Fibroblast of lung (primary cell): ENCODE measurements around the gene TBC1D5. TPM values are rescaled to one million over a fixed set of nuclear protein-coding genes. Genes with fewer than 3 reads are reported as not detected.

Source experiments
- DNase-seq, 2 donors: peaks; one replicate each; pipeline versions ENCODE4 v3.0.0 to v3.0.0-alpha.2; 2010; ENCODE audit warnings: low read depth in 2 of 2
- H2AFZ ChIP-seq: 2 replicates; pipeline ENCODE4 v1.5.1; 2012; ENCODE audit warnings: low read length, control low read depth, inconsistent platforms
- H3K27ac ChIP-seq: 2 replicates; pipeline ENCODE4 v1.5.1; 2011; ENCODE audit warnings: low read length, control low read depth; ENCODE audit not compliant: insufficient read depth
- H3K27me3 ChIP-seq: 2 replicates; pipeline ENCODE4 v1.5.1; 2011; ENCODE audit warnings: mild to moderate bottlenecking, low read length; ENCODE audit not compliant: control insufficient read depth, insufficient read depth
- H3K36me3 ChIP-seq: 2 replicates; pipeline ENCODE4 v1.5.1; 2011; ENCODE audit warnings: low read length; ENCODE audit not compliant: control insufficient read depth, insufficient read depth
- H3K4me1 ChIP-seq: 2 replicates; pipeline ENCODE4 v1.5.1; 2011; ENCODE audit warnings: low read length; ENCODE audit not compliant: control insufficient read depth, insufficient read depth; ENCODE audit errors: extremely low read depth
- H3K4me2 ChIP-seq: 2 replicates; pipeline ENCODE4 v1.5.1; 2011; ENCODE audit warnings: low read length, control low read depth; ENCODE audit not compliant: insufficient read depth; ENCODE audit errors: extremely low read depth
- H3K4me3 ChIP-seq, 4 experiments: fragments of 200-600 bp in 1 of 4; sonication (generic) in 1 of 4; replicated peaks in 1 of 4; 2 replicates each; pipeline ENCODE4 v1.5.1; 2011 to 2016; ENCODE audit warnings: low read length in 4 of 4, low read depth in 3 of 4, mild to moderate bottlenecking in 3 of 4, control low read depth in 2 of 4, inconsistent platforms in 1 of 4, mixed read lengths in 1 of 4; ENCODE audit not compliant: insufficient read depth in 1 of 4; ENCODE audit errors: control extremely low read depth in 1 of 4
- H3K79me2 ChIP-seq: 2 replicates; pipeline ENCODE4 v1.5.1; 2012; ENCODE audit warnings: mild to moderate bottlenecking, low read length, inconsistent platforms; ENCODE audit not compliant: control insufficient read depth, insufficient read depth
- H3K9ac ChIP-seq: 2 replicates; pipeline ENCODE4 v1.5.1; 2011; ENCODE audit warnings: mild to moderate bottlenecking, low read length, control low read depth; ENCODE audit not compliant: insufficient read depth
- H3K9me3 ChIP-seq: 2 replicates; pipeline ENCODE4 v1.5.1; 2012; ENCODE audit warnings: low read depth, low read length; ENCODE audit not compliant: control insufficient read depth, insufficient read depth
- H4K20me1 ChIP-seq: 2 replicates; pipeline ENCODE4 v1.5.1; 2011; ENCODE audit warnings: low read length; ENCODE audit not compliant: control insufficient read depth, insufficient read depth; ENCODE audit errors: extremely low read depth
- CTCF ChIP-seq, 2 donors: IDR thresholded peaks in 1 of 2; conservative IDR thresholded peaks in 1 of 2; 1 replicate in 1 of 2; 2 replicates in 1 of 2; pipeline ENCODE4 v1.5.1; 2011 to 2012; ENCODE audit warnings: low read length in 2 of 2, control low read depth in 1 of 2, inconsistent platforms in 1 of 2, low read depth in 1 of 2, mild to moderate bottlenecking in 1 of 2
- EZH2 ChIP-seq: IDR thresholded peaks from 2 replicates; pipeline ENCODE4 v1.5.1; 2012; ENCODE audit warnings: low read length, control low read depth, mild to moderate bottlenecking; ENCODE audit errors: missing control alignments
- polyA plus RNA-seq, 2 donors: library from polyadenylated mRNA; depleted of rRNA in 1 of 2; stranded (reverse) in 1 of 2; unstranded in 1 of 2; fragments of >200 nt; gene quantifications; 2 replicates each; pipeline ENCODE4 v1.2.1, GENCODE V29; 2011 to 2012; ENCODE audit warnings: missing spikeins in 1 of 2
- total RNA-seq: library from RNA; depleted of rRNA; stranded (reverse); fragments of >200 nt; gene quantifications from 2 replicates; pipeline ENCODE4 v1.2.1, GENCODE V29; 2014

The TBC1D5 gene
- total and polyA plus RNA-seq, 2 donors (not counting 1 experiment from before 2014, with no cell fraction given) = 43.6 to 129 TPM

- Histone ChIP-seq H3K27ac (no peak overlapping the region), H3K9ac (no peak overlapping the region), H3K9me3 (no peaks in the 10 kb centered on the region), H3K36me3 (no peaks in the 10 kb centered on the region), H2AFZ (no peak overlapping the region), H3K4me3 (no peak overlapping the region), H3K79me2 (no peaks in the 10 kb centered on the region), H3K4me2 (no peak overlapping the region), H3K27me3 (no peaks in the 10 kb centered on the region), H3K4me1 (no peaks in the 10 kb centered on the region), H4K20me1 (no peaks in the 10 kb centered on the region)
- TF ChIP-seq EZH2 (no peak), CTCF (conservative IDR thresholded peaks at IDR 0.05 in 1 of 2, IDR thresholded peaks at IDR 0.05 in 1 of 2; ENCODE audit: low read depth in 1 of 2, low read length in 2 of 2) (no peak)
- DNase-seq = no peak
Observed at GRCh38 chr3:17301271-17301670, 441.2 kb downstream of the TBC1D5 start.

- Histone ChIP-seq H3K4me3 (no peak overlapping the region), H3K36me3 (no peaks in the 10 kb centered on the region)
Observed at GRCh38 chr3:17300441-17300840, 442.0 kb downstream of the TBC1D5 start.

GRCh38 chr3:17298038-17298437 is 444.4 kb downstream of the TBC1D5 start:
- Histone ChIP-seq H3K9me3 (no peaks in the 10 kb centered on the region), H3K4me3 (no peak overlapping the region), H3K27me3 (no peaks in the 10 kb centered on the region), H4K20me1 (no peaks in the 10 kb centered on the region), H3K4me1 (no peaks in the 10 kb centered on the region), H3K4me2 (no peak overlapping the region), H3K9ac (no peak overlapping the region), H3K27ac (no peak overlapping the region), H3K79me2 (no peaks in the 10 kb centered on the region), H2AFZ (no peak overlapping the region), H3K36me3 (no peaks in the 10 kb centered on the region)
- no peak for DNase-seq
- no peak for TF ChIP-seq CTCF (conservative IDR thresholded peaks at IDR 0.05 in 1 of 2, IDR thresholded peaks at IDR 0.05 in 1 of 2; ENCODE audit: low read depth in 1 of 2, low read length in 2 of 2)
- TF ChIP-seq EZH2 = no peak

More at GRCh38 chr3:17300441-17300840, 442.0 kb downstream of the TBC1D5 start:
- TF ChIP-seq CTCF (conservative IDR thresholded peaks at IDR 0.05 in 1 of 2, IDR thresholded peaks at IDR 0.05 in 1 of 2; ENCODE audit: low read depth in 1 of 2, low read length in 2 of 2) (no peak), EZH2 (no peak)
- Histone ChIP-seq H3K27ac (no peak overlapping the region), H3K4me2 (no peak overlapping the region), H3K4me1 (no peaks in the 10 kb centered on the region), H3K27me3 (no peaks in the 10 kb centered on the region), H3K9me3 (no peaks in the 10 kb centered on the region), H3K79me2 (no peaks in the 10 kb centered on the region), H4K20me1 (no peaks in the 10 kb centered on the region), H3K9ac (no peak overlapping the region), H2AFZ (no peak overlapping the region)
- DNase-seq = no peak
